HG03354 (cell line): ENCODE results near the gene NEDD8.

ENCODE experiments used
- ATAC-seq: cut with Tn5 transposase; IDR thresholded peaks from one replicate; pipeline ENCODE4 v1.9.1; 2021; ENCODE audit warnings: mild to moderate bottlenecking; ENCODE audit not compliant: unreplicated experiment, poor library complexity, severe bottlenecking

NEDD8 gene

DNA sequence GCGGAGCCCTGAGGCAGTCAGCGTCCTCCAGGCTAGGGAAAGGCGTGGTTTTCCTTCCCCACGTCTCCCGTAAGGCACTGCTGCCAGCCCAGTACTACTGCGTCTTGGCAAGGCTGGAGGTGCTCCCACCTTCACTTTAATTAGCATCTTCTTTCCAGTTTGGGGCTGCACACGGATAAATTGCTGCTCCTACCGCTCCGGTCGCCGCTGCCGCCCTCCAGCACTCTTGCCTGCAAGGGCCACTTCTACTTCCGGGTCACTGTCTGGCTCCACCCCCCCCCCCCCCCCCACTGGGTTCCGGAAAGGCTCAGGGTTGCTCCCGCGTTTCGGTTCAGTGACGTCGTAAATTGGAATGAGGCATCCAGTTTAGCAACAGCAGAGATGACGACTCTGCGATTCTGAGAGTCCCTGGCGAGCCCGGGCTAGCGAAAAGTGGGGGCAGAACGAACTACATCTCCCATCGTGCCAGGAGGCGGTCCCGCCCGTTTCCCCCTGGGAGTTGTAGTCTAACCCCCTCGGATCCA, at the start of gene NEDD8:
Gene NEDD8, minus strand, starts transcription at position 247 of the 524 bp plus-strand sequence. Its CDS starts 100 bp downstream, at position 147.
- peak; percentile 76 for ATAC-seq

GRCh38 chr14:24281636-24282035, 49.5 kb upstream of the NEDD8 start:
- no peak for ATAC-seq

DNA sequence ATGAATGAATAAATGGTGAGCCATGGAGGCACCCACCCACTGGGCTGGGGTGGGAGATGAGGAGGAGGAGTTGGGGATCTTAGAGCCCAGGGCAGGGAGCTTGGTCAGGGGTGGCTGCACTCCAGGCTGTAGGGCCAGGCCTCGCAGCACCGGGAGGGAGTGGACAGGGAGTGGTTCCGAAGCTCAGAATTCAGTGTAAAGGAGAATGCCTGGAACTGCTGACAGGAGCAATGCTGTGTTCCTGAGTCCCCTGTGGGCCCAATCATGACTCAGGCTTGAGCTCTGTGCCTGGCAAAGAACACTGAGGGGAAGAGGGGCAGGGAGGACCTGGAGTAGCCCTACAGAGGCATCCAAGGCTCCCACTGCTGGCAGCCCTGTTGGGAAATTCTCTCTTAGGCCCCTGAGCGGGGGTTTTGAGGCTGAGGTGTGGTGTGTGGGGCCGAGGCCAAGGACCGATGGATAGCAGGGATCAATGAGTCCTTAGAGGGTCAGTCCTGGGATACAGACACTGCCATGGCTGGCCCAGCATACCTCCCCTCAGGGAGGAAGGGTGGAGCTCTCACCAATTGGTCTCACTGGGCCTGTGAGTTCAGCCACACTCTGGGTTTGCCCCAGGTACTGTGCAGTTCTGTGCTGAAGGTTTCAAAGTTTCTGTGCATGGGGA, 48.8 kb upstream of the NEDD8 start:
- ATAC-seq, result no peak

GRCh38 chr14:24279301-24280186, 47.4 kb upstream of the NEDD8 start:
- peak; percentile 59 for ATAC-seq

DNA sequence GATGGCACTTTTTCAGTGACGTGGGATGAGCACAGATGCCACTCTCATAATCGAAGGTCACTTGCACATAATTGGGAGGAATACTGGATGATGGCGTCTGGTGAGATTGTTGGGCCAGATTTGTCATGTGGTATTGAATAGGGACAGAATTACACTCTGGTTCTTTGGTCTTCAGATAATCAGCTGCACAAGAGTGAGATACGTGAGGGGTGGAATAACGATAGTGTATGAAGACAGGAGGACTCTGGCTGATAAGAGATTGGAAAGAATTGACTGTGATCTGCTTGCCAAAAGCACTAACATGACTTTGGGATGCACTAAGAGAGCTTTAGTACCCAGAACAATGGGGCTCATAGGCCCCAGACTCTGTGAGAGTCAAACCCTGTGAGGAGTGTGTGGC, 46.3 kb upstream of the NEDD8 start:
- no peak for ATAC-seq

DNA sequence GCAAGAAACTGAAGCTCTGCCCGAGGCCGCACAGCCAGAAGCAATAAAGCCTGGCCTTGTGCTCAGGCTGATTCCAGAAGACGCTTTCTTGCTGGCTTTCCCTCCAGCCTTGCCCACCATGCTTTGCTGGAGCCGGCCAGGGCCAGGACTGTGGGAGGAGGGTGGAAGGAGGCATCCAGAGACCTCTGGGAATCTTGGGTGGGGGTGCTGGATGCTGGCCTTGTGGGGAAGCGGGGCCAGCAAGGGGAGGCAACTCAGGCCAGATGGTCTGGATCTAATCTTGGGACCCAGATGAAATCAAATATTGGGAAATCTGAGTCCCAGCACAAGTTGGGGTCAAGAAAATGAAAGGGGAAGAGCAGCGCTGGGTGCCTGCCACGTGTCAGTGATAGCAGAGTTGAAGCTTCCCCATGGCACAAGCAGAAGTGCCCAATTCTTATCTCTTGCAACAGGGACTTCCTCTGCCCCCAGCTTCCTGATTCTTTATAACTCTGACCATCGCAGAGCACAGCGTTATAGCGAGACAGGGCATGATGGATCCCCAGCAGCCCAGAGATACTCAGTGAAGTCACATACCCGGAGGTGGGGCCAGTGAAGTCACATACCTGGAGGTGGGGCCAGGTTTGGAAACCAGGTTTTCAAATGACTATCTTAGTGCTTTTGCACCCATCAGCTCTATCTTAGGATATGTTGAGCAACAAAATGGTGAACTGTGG, 45.6 kb upstream of the NEDD8 start:
- ATAC-seq, result no peak

DNA sequence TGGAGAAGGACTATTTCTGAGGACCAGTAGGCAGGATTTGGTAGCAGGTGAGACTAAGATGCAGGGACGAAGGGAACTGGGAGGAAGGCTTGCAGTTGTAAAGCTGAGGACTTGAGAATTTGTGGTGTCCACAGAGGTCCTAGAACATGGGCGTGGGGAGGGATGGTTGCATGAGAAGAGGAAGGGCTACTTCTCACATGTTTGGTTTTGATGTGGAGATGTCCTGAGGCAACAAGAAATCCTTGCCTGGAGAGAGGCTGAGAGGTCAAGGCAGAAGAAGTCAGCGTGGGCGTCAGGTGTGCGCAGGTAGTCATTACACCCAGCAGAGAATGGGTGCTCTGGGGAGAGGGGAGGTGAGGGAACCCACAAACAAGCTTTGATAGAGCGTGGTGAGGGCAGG, 44.9 kb upstream of the NEDD8 start:
- ATAC-seq, result no peak

DNA sequence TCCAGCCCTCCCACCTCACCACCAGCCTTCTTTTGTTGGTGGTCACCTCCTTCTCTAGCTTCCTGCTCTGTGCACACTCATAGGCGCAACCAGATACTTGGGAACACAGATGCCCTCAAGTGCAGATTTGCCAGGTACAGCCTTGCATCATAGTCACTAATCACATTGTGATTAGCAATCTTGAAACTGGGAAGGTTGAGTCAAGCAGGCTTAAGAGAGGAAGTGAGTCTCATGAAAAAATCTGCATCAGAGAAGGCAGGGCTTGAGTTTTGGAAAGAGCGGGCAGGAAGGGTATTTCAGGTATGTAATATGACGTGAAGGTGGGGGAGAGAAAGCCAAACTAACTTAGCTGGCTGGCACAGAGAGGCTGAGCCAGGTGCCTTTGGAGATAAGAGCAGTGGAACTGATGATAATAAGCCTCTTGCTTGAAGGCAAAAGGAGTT, 42.0 kb upstream of the NEDD8 start:
- peak; percentile 37 for ATAC-seq

- no peak for ATAC-seq
Observed at GRCh38 chr14:24273422-24273998, 41.3 kb upstream of the NEDD8 start.

DNA sequence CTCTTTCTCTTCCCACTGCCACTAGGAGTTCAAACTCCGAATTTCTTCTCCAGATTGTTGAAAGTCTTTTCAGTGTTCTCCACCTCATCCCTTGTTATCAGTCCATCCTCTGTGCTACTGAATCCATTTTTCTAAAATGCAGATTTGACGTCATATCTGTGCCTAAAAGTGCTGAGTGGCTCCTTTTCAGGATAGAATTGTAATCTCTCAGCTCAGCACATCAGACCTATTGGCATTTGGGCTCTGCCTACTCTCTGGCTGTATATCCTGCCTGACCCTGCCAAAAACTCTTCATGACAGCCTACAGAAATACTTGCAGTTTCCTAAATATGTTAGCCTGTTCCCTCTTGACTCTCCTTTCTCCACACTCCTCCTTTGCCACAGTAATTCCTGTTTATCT, 40.3 kb upstream of the NEDD8 start:
- no peak for ATAC-seq

GRCh38 chr14:24271834-24272263, 39.7 kb upstream of the NEDD8 start:
- ATAC-seq, result no peak

DNA sequence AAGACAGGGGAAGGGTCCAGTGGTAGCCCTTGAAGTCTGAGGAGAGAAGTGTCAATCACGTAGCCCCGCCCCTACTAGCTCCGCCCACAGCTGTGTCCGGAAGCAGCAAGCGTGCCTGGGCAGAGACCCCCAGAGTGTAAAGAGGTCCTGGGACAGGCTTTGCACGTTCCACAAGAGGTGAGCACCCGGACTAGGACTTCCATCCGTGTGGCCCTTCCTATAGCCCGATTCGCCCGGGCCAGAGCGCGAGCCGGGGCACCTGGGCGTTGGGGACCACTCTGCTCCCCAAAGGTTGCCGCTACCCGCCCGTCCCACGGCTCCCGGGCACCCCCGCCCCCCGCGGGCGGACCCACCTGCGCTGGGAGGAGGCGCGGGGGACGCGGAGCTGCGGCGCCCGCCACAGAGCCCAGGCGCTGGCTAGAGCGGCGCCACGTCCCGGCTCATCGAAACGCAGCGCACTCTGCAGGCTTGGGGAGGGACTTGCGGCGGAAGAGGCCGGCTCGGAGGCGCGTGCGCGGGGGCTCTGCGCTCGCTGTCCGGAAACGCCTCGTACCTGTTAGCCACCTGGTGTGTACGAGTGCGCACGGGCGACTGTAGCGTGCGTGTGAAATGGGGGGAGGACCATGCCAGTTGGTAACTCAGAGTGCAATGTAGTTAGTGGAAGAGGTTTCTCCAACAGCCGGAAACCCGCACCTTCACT, 39.1 kb upstream of the NEDD8 start, which contains the start of gene RABGGTA:
Gene RABGGTA, minus strand, starts transcription at position 464 of the 700 bp plus-strand sequence. CDS start 482 bp downstream, outside the sequence.
- peak; percentile 90 for ATAC-seq

GRCh38 chr14:24270537-24271133, 38.5 kb upstream of the NEDD8 start:
- no peak for ATAC-seq

DNA sequence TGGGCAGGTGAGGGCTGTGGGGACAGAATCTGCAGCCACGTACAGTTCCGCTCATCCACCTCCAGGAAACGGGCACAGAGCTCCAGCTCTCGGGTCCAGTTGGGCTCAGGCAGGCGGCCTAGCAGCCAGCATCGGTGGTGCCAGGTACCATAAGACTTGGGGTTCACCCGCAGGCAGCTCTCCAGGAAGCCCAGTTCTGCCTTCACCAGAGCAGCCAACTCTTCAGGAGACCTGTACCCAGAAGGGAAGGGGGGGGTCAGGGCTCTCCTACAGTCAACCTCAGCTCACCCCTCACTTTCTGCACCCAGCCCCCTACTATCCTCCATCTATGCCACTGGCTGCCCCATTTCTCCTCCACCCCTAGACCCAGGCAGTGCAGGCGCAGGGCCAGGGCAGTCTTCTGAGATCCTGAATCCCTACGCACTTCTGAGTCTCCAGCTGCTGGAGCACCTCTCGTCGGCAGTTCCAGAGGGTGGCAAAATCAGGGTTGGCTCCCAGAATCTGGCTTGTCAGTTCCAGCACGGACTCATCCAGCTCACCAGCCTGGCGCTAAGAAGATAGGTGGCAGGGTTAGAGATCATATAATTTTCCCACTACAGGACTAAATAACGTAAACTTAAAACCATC, 37.9 kb upstream of the NEDD8 start:
- ATAC-seq, result no peak

- ATAC-seq, result no peak
Observed at GRCh38 chr14:24269368-24269767, 37.2 kb upstream of the NEDD8 start.

DNA sequence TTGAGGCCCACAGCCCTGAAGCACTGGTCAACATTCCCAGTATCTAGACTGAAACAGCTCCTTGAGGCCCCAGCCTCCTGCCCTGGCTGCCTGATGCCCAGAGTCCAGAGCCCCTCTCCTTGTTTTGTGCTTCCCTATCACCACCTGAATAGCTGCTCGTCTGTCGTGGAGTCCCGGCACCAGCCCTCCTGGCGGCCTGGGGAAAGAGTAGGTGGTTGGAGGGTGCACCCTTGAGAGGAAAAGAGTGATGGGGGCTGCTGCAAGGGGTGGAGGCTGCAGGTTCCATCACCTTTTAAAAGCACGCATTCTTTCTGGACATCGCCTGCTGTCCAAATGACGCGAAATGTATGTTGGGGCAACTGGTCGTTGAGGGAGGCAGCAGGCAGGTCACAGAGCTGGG, 36.1 kb upstream of the NEDD8 start:
- ATAC-seq, result no peak

DNA sequence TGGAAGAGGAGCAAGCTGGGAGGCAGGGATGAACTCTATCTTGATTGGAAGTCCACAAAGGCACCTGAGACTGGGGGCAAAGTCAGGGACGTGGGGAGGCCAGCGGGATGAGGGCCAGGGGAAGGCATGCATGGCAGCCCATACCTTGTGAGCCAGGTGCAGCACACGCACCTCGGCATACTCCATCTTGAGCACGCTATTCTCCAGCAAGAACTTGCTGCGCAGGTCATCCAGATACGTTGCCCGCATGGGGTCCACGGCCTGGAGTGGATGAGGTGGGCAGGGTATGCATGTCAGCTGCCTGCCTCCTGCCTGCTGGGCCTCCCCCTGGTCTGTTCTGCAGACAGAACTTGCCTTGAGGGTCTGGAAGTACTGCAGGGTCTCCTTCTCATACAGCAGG, 35.3 kb upstream of the NEDD8 start:
- no peak for ATAC-seq
